Spleen (tissue), 3 donors: ENCODE measurements around the gene DPY19L3.

Source experiments
- POLR2A ChIP-seq, 3 donors: fragments of 450-650 bp; IDR thresholded peaks; one replicate each; pipeline ENCODE4 v1.5.1; 2017; ENCODE audit warnings: antibody characterized with exemption in 3 of 3, mild to moderate bottlenecking in 1 of 3
- POLR2AphosphoS5 ChIP-seq, 3 donors: sonication (generic); formaldehyde crosslinking; IDR thresholded peaks; one replicate each; pipeline ENCODE4 v1.5.1; 2017; ENCODE audit warnings: antibody characterized with exemption in 3 of 3

- no peak for TF ChIP-seq POLR2A (IDR thresholded peaks at IDR 0.05)
- no peak for TF ChIP-seq POLR2AphosphoS5 (IDR thresholded peaks at IDR 0.05)
Measured at GRCh38 chr19:32475141-32476031, 69.8 kb downstream of the DPY19L3 start.
